K562 (cell line): Measurements from ENCODE around the gene ATCAY. TPM values are rescaled to one million over a fixed set of nuclear protein-coding genes. Genes with fewer than 3 reads are reported as not detected.

Experiments used
- COPS2 ChIP-seq: fragments of 450-650 bp; conservative IDR thresholded peaks from 2 replicates; pipeline ENCODE4 v1.6.1; 2016; ENCODE audit warnings: mild to moderate bottlenecking, moderate library complexity
- KHSRP ChIP-seq: fragments of 450-650 bp; IDR thresholded peaks from 2 replicates; pipeline ENCODE4 v1.6.1; 2017
- RBM22 ChIP-seq: fragments of 200-400 bp; formaldehyde crosslinking; IDR thresholded peaks from 2 replicates; pipeline ENCODE4 v1.6.1; 2018; ENCODE audit warnings: low read length, low read depth; ENCODE audit not compliant: poor library complexity, severe bottlenecking
- XRCC4 ChIP-seq: IDR thresholded peaks from one replicate; pipeline ENCODE4 v1.6.1; 2011; ENCODE audit not compliant: insufficient read depth, insufficient read length; ENCODE audit errors: extremely low read depth
- ZNF384 ChIP-seq: IDR thresholded peaks from 2 replicates; pipeline ENCODE4 v1.6.1; 2012; ENCODE audit warnings: low read depth, low read length, improper control_type of control experiment
- polyA plus RNA-seq, 8 experiments: library from polyadenylated mRNA; depleted of rRNA in 4 of 8; stranded (reverse) in 5 of 8; unstranded in 3 of 8; fragments of >200 nt; fragmentation: Nextera tagmentation in 2 of 8; fragmentation: Illumina TruSeq in 1 of 8; extraction: Ambion mirVana in 2 of 8; extraction: Trizol in 1 of 8; gene quantifications; 2 replicates each; pipeline versions ENCODE4 v1.2.1 to v1.2.3, GENCODE V29; 2011 to 2014; ENCODE audit warnings: inconsistent platforms in 1 of 8, missing spikeins in 1 of 8
- total RNA-seq, 7 experiments: library from RNA; depleted of rRNA in 6 of 7; stranded (reverse); fragments of >200 nt in 6 of 7; fragmentation: Illumina TruSeq in 2 of 7; extraction: Trizol in 2 of 7; gene quantifications; 2 replicates each; pipeline versions ENCODE4 v1.2.1 to v1.2.3, GENCODE V29; 2011 to 2021; ENCODE audit warnings: low replicate concordance in 1 of 7
- TF ChIP-seq, protein P1 (sequence below): sonication (generic); formaldehyde crosslinking; IDR thresholded peaks from 2 replicates; pipeline ENCODE4 v1.8.0; 2022; ENCODE audit warnings: missing genetic modification reagents, mild to moderate bottlenecking, borderline replicate concordance

The ATCAY gene
- total and polyA plus RNA-seq, 9 of the 15 experiments (the other 6 are each of a cell fraction or from before 2014, with no cell fraction given), result not detected

GRCh38 chr19:3850320-3850972 is 30.0 kb upstream of the ATCAY start (continued):
- TF ChIP-seq RBM22 (no peak), COPS2 (no peak), ZNF384 (peak; percentile 88), XRCC4 (no peak), KHSRP (no peak)
- TF ChIP-seq, protein P1, sequence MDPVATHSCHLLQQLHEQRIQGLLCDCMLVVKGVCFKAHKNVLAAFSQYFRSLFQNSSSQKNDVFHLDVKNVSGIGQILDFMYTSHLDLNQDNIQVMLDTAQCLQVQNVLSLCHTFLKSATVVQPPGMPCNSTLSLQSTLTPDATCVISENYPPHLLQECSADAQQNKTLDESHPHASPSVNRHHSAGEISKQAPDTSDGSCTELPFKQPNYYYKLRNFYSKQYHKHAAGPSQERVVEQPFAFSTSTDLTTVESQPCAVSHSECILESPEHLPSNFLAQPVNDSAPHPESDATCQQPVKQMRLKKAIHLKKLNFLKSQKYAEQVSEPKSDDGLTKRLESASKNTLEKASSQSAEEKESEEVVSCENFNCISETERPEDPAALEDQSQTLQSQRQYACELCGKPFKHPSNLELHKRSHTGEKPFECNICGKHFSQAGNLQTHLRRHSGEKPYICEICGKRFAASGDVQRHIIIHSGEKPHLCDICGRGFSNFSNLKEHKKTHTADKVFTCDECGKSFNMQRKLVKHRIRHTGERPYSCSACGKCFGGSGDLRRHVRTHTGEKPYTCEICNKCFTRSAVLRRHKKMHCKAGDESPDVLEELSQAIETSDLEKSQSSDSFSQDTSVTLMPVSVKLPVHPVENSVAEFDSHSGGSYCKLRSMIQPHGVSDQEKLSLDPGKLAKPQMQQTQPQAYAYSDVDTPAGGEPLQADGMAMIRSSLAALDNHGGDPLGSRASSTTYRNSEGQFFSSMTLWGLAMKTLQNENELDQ, result no peak
